ENCODE measurements around the gene PILRB.

Gene PILRB

DNA sequence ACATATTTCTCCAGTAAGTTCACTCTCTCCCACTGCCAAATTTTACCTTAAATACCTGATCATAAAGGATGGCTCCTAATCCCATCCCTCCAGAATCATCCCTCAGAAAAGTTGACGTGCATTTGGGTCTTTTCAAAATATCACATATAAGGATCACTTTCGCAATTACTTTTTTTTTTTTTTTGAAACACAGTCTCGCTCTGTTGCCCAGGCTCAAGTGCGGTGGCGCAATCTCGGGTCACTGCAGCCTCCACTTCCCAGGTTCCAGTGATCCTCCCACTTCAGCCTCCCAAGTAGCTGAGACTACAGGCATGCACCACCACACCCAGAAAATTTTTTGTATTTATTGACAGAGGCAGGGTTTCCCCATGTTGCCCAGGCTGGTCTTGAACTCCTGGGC, 53.2 kb downstream of the PILRB start:
- H4K20me1 ChIP-seq (ENCODE audit: insufficient read depth): no peaks in the 10 kb centered on the region
- H3K36me3 ChIP-seq (ENCODE audit: insufficient read depth): no peaks in the 10 kb centered on the region
- no peak overlapping the region for H3K27ac ChIP-seq
- H3K79me2 ChIP-seq (ENCODE audit: insufficient read depth, low read depth): no peaks in the 10 kb centered on the region
- H3K9ac ChIP-seq: no peak overlapping the region
- H3K4me3 ChIP-seq (IDR thresholded peaks at IDR 0.05; ENCODE audit: insufficient read depth, low read depth, low read length): no peak overlapping the region
- TF ChIP-seq, protein P1, sequence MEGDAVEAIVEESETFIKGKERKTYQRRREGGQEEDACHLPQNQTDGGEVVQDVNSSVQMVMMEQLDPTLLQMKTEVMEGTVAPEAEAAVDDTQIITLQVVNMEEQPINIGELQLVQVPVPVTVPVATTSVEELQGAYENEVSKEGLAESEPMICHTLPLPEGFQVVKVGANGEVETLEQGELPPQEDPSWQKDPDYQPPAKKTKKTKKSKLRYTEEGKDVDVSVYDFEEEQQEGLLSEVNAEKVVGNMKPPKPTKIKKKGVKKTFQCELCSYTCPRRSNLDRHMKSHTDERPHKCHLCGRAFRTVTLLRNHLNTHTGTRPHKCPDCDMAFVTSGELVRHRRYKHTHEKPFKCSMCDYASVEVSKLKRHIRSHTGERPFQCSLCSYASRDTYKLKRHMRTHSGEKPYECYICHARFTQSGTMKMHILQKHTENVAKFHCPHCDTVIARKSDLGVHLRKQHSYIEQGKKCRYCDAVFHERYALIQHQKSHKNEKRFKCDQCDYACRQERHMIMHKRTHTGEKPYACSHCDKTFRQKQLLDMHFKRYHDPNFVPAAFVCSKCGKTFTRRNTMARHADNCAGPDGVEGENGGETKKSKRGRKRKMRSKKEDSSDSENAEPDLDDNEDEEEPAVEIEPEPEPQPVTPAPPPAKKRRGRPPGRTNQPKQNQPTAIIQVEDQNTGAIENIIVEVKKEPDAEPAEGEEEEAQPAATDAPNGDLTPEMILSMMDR (conservative IDR thresholded peaks at IDR 0.05; ENCODE audit: low read depth, low read length): no peak
- no peak overlapping the region for H3K4me2 ChIP-seq
- H3K27me3 ChIP-seq (ENCODE audit: insufficient read depth, low read depth): peaks cover 18% of the 10 kb centered on the region; the same call in 1 of the 2 replicates
- H2AFZ ChIP-seq (ENCODE audit: low read depth): no peak overlapping the region
- peaks cover 11% of the 10 kb centered on the region for H3K4me1 ChIP-seq (ENCODE audit: low read depth, poor library complexity, severe bottlenecking)

DNA sequence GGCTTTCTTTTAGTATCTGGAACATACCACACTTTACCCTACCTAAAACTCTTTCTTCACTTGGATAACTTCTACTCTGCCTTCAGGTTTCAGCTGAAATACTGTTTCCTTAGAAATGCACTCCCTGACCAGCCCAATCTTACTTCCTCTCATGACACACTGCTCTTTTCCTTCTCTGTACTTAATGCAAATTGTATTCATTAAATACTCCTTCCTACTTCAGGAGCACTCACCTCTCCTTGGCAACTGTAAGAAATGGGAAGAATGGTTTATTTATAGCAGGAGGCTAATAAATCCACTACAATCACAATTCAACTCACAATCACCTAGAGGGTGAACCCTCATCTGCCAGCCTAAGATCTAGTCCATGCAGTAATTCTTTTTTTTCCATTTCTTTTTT, 55.4 kb downstream of the PILRB start:
- Histone ChIP-seq H2AFZ (ENCODE audit: low read depth) (no peak overlapping the region), H3K36me3 (ENCODE audit: insufficient read depth) (no peaks in the 10 kb centered on the region), H3K4me1 (ENCODE audit: low read depth, poor library complexity, severe bottlenecking) (no peaks in the 10 kb centered on the region), H3K79me2 (ENCODE audit: insufficient read depth, low read depth) (no peaks in the 10 kb centered on the region), H3K9ac (no peak overlapping the region), H3K4me3 (IDR thresholded peaks at IDR 0.05; ENCODE audit: insufficient read depth, low read depth, low read length) (no peak overlapping the region), H4K20me1 (ENCODE audit: insufficient read depth) (no peaks in the 10 kb centered on the region), H3K27me3 (ENCODE audit: insufficient read depth, low read depth) (peaks cover 9% of the 10 kb centered on the region; the same call in 1 of the 2 replicates), H3K4me2 (no peak overlapping the region), H3K27ac (no peak overlapping the region)
- TF ChIP-seq, protein P1 (conservative IDR thresholded peaks at IDR 0.05; ENCODE audit: low read depth, low read length): no peak

DNA sequence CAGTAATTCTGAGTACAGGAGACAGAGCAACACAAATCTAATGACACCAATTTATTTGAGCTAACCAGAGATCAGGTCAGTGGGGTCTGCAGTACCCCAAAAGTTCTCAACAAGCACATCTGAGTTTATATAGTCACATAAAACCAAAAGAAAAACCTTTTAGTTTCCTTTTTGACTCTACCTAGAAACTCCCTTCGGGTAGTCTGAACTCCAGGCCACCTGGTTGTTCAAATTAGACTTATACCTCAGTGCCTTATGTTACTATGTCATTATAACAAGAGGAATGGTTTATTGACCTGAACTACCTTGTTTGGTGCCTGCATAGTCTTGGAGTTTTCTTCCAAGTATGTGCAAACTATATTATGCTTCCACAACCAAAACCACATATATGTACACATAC, 56.0 kb downstream of the PILRB start:
- H2AFZ ChIP-seq (ENCODE audit: low read depth): no peak overlapping the region
- no peak overlapping the region for H3K9ac ChIP-seq
- H3K4me2 ChIP-seq: no peak overlapping the region

DNA sequence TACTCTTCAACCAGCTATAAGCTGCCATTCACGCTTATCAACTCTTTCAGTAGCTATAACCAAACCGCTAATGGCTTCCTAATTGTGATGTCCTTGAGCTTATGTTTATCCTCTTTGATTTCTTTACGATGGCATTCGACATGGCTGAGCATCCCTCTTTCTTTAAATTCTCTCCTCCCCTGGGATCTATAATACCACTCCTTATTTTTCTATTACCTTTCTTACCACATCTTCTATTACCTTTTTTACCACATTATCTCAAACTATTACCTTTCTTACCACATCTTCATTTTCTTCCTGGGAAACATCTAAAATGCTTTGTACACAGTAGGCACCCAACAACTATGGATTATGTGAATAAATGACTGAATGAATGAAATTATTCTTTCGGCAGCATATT, 57.5 kb downstream of the PILRB start:
- Histone ChIP-seq H3K4me3 (IDR thresholded peaks at IDR 0.05; ENCODE audit: insufficient read depth, low read depth, low read length) (no peak overlapping the region), H2AFZ (ENCODE audit: low read depth) (no peak overlapping the region), H3K9ac (no peak overlapping the region), H3K4me1 (ENCODE audit: low read depth, poor library complexity, severe bottlenecking) (no peaks in the 10 kb centered on the region), H3K36me3 (ENCODE audit: insufficient read depth) (no peaks in the 10 kb centered on the region), H4K20me1 (ENCODE audit: insufficient read depth) (no peaks in the 10 kb centered on the region), H3K27ac (no peak overlapping the region), H3K79me2 (ENCODE audit: insufficient read depth, low read depth) (no peaks in the 10 kb centered on the region), H3K27me3 (ENCODE audit: insufficient read depth, low read depth) (no peaks in the 10 kb centered on the region), H3K4me2 (no peak overlapping the region)
- TF ChIP-seq, protein P1 (conservative IDR thresholded peaks at IDR 0.05; ENCODE audit: low read depth, low read length): no peak

More for the DNA sequence above, 56.0 kb downstream of the PILRB start:
- H3K79me2 ChIP-seq (ENCODE audit: insufficient read depth, low read depth): no peaks in the 10 kb centered on the region
- no peak overlapping the region for H3K27ac ChIP-seq
- TF ChIP-seq, protein P1 (conservative IDR thresholded peaks at IDR 0.05; ENCODE audit: low read depth, low read length): no peak
- no peaks in the 10 kb centered on the region for H3K4me1 ChIP-seq (ENCODE audit: low read depth, poor library complexity, severe bottlenecking)
- no peaks in the 10 kb centered on the region for H3K36me3 ChIP-seq (ENCODE audit: insufficient read depth)
- H3K4me3 ChIP-seq (IDR thresholded peaks at IDR 0.05; ENCODE audit: insufficient read depth, low read depth, low read length): no peak overlapping the region
- no peaks in the 10 kb centered on the region for H4K20me1 ChIP-seq (ENCODE audit: insufficient read depth)
- H3K27me3 ChIP-seq (ENCODE audit: insufficient read depth, low read depth): peaks cover 9% of the 10 kb centered on the region; the same call in 1 of the 2 replicates

All from KMS-11 (cell line).